Endodermal cell (in vitro differentiated cells): ENCODE results near the gene AMBRA1. TPM values are rescaled to one million over a fixed set of nuclear protein-coding genes. Genes with fewer than 3 reads are reported as not detected.

Experiments used
- DNase-seq: peaks from one replicate; pipeline ENCODE4 v3.0.0-alpha.2; 2017
- H3K27ac ChIP-seq: 2 replicates; pipeline ENCODE4 v1.5.1; 2013; ENCODE audit warnings: mild to moderate bottlenecking, low read depth, low read length, moderate library complexity
- H3K27me3 ChIP-seq: 2 replicates; pipeline ENCODE4 v1.6.1; 2013; ENCODE audit warnings: mild to moderate bottlenecking, low read length, moderate library complexity; ENCODE audit not compliant: insufficient read depth, control insufficient read depth, poor library complexity, severe bottlenecking
- H3K36me3 ChIP-seq: 2 replicates; pipeline ENCODE4 v1.7.0; 2013; ENCODE audit warnings: mild to moderate bottlenecking, low read length, moderate library complexity; ENCODE audit not compliant: control insufficient read depth, insufficient read depth
- H3K4me1 ChIP-seq: one replicate; pipeline ENCODE4 v1.7.0; 2013; ENCODE audit warnings: low read length; ENCODE audit not compliant: control insufficient read depth, insufficient read depth
- H3K4me3 ChIP-seq: 2 replicates; pipeline ENCODE4 v1.5.1; 2013; ENCODE audit warnings: mild to moderate bottlenecking, low read length, moderate library complexity
- H3K9ac ChIP-seq: 2 replicates; pipeline ENCODE4 v1.6.1; 2013; ENCODE audit warnings: mild to moderate bottlenecking, low read length, moderate library complexity; ENCODE audit not compliant: poor library complexity, severe bottlenecking; ENCODE audit errors: extremely low read depth
- H3K9me3 ChIP-seq: 2 replicates; pipeline ENCODE4 v1.6.1; 2013; ENCODE audit warnings: mild to moderate bottlenecking, low read length, moderate library complexity; ENCODE audit not compliant: control insufficient read depth
- H3K27ac Mint-ChIP-seq: 2 replicates; pipeline ENCODE4 v1.8.0; 2020; ENCODE audit warnings: mixed read lengths
- H3K27me3 Mint-ChIP-seq: 2 replicates; pipeline ENCODE4 v1.8.0; 2021; ENCODE audit warnings: mild to moderate bottlenecking, mixed read lengths; ENCODE audit not compliant: insufficient read depth
- H3K36me3 Mint-ChIP-seq: 2 replicates; pipeline ENCODE4 v1.8.0; 2020; ENCODE audit warnings: low read depth, mixed read lengths
- H3K4me1 Mint-ChIP-seq: 2 replicates; pipeline ENCODE4 v1.8.0; 2020; ENCODE audit warnings: mixed read lengths
- H3K4me3 Mint-ChIP-seq: 2 replicates; pipeline ENCODE4 v1.8.0; 2020; ENCODE audit warnings: mild to moderate bottlenecking, moderate library complexity, mixed read lengths
- H3K9me3 Mint-ChIP-seq: 2 replicates; pipeline ENCODE4 v1.8.0; 2020; ENCODE audit warnings: mild to moderate bottlenecking, mixed read lengths
- CTCF ChIP-seq: fragments of 200-600 bp; sonication (generic); conservative IDR thresholded peaks from 2 replicates; pipeline ENCODE4 v1.5.0; 2021; ENCODE audit warnings: antibody characterized with exemption, mild to moderate bottlenecking
- WGBS, 2 experiments: methylation state at CpG; one replicate each; pipeline versions ENCODE4 v1.1.5 to v1.1.7; 2013; ENCODE audit warnings: missing lambda C conversion rate in 2 of 2, mixed read lengths in 1 of 2; ENCODE audit not compliant: insufficient coverage in 1 of 2, insufficient read length in 1 of 2; 5-methylcytosine and 5-hydroxymethylcytosine counted together
- total RNA-seq, 2 donors: library from RNA; stranded (reverse); fragmentation: NEBNext Ultra II Directional in 1 of 2; extraction: Animal tissue kit (Norgen Biotek cat#: 25700) in 1 of 2; gene quantifications; 2 replicates in 1 of 2; 3 replicates in 1 of 2; pipeline ENCODE4 v1.2.1, GENCODE V29; 2021

Gene AMBRA1
- total RNA-seq, 2 donors from 2014 or later = 54.5 to 67.8 TPM

GRCh38 chr11:46512261-46512881, 81.5 kb downstream of the AMBRA1 start:
- no peak for DNase-seq
- Histone ChIP-seq H3K9me3 (no peaks in the 10 kb centered on the region), H3K9ac (no peak overlapping the region), H3K4me1 (peaks cover 3% of the 10 kb centered on the region), H3K27ac (no peak overlapping the region), H3K4me3 (no peak overlapping the region), H3K27me3 (no peaks in the 10 kb centered on the region), H3K36me3 (peaks cover 52% of the 10 kb centered on the region)
- Mint-ChIP-seq H3K4me3 (no peak overlapping the region), H3K27ac (no peak overlapping the region), H3K36me3 (peaks cover 33% of the 10 kb centered on the region), H3K9me3 (no peaks in the 10 kb centered on the region), H3K27me3 (no peaks in the 10 kb centered on the region), H3K4me1 (peaks cover 23% of the 10 kb centered on the region)
- TF ChIP-seq CTCF = no peak
- 93 to 100% methylated on average over 3 to 5 of the region's 5 CpGs for WGBS, 2 experiments

- peaks cover 26% of the 10 kb centered on the region for H3K4me1 Mint-ChIP-seq
- Histone ChIP-seq H3K36me3 (peaks cover 49% of the 10 kb centered on the region), H3K9me3 (no peaks in the 10 kb centered on the region), H3K27me3 (no peaks in the 10 kb centered on the region), H3K4me3 (no peak overlapping the region), H3K4me1 (peaks cover 3% of the 10 kb centered on the region), H3K27ac (no peak overlapping the region), H3K9ac (no peak overlapping the region)
- H3K9me3 Mint-ChIP-seq = no peaks in the 10 kb centered on the region
- WGBS, 2 experiments = 90 to 100% methylated on average over 2 of the region's 2 CpGs
- TF ChIP-seq CTCF = no peak
- H3K36me3 Mint-ChIP-seq = peaks cover 34% of the 10 kb centered on the region
- H3K4me3 Mint-ChIP-seq = no peak overlapping the region
- H3K27ac Mint-ChIP-seq = no peak overlapping the region
- DNase-seq = no peak
- no peaks in the 10 kb centered on the region for H3K27me3 Mint-ChIP-seq
Measured at GRCh38 chr11:46511342-46511741, 82.5 kb downstream of the AMBRA1 start.

GRCh38 chr11:46508360-46508759, 85.5 kb downstream of the AMBRA1 start:
- Histone ChIP-seq H3K9ac (no peak overlapping the region), H3K27me3 (no peaks in the 10 kb centered on the region), H3K27ac (no peak overlapping the region), H3K4me3 (no peak overlapping the region), H3K36me3 (peaks cover 62% of the 10 kb centered on the region), H3K4me1 (no peaks in the 10 kb centered on the region), H3K9me3 (peaks cover 9% of the 10 kb centered on the region)
- DNase-seq = no peak
- no peaks in the 10 kb centered on the region for H3K27me3 Mint-ChIP-seq
- 76 to 100% methylated on average over 1 of the region's 1 CpG for WGBS, 2 experiments
- H3K36me3 Mint-ChIP-seq = peaks cover 48% of the 10 kb centered on the region
- TF ChIP-seq CTCF = no peak
- H3K4me1 Mint-ChIP-seq = peaks cover 40% of the 10 kb centered on the region
- H3K27ac Mint-ChIP-seq = no peak overlapping the region
- no peaks in the 10 kb centered on the region for H3K9me3 Mint-ChIP-seq
- H3K4me3 Mint-ChIP-seq = no peak overlapping the region
